T-helper 2 cell treated with Interferon-gamma antibody and Interleukin-4, amounts not matched to agents 100 ng/mL and 5 ng/mL, for 36 hours (primary cell): ENCODE results near the gene FAM89B. TPM values are rescaled to one million over a fixed set of nuclear protein-coding genes. Genes with fewer than 3 reads are reported as not detected.

ENCODE experiments used
- intact Hi-C: fragments of 100-400 bp; cut with micrococcal nuclease; formaldehyde crosslinking; loops from one replicate; pipeline ENCODE4 v1.15.1; 2023
- total RNA-seq: library from RNA; stranded (reverse); gene quantifications from 2 replicates; pipeline ENCODE4 v1.2.3, GENCODE V29; 2022

FAM89B gene
- total RNA-seq, 1 donor from 2014 or later = 27.2 TPM

- intact Hi-C loops = no loop called here
Observed at GRCh38 chr11:65538915-65539743, 33.2 kb upstream of the FAM89B start.

DNA sequence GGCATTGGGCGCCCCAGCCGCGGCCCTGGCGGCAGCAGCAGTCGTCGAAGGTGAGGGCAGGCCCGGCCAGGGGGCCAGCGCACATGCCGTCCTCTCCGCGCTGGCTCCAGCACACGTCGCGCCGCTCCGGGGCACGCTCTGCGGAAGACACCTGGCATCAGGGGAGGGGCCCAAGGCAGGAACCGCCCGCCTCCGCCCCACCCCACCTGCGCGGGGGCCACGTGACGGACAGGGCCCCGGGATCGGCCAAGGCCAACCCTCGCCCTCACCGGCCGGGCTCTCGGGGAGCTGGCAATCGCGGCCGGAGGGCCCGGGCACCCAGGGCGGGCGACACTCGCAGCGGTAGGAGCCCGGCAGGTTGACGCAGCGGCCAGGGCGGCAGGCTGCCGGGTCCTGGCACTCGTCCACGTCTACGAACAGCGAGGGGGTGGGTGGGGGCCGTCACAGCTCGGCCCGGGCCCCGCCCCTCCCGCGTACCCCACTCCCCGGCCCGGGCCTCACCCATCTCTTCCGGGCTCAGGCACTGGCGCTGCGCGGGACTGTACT, 32.5 kb upstream of the FAM89B start:
- intact Hi-C loops = loop anchor here (1.0 to 2.0 kb wide), 5 partner anchors 15 to 75 kb away; partner anchors contain the start of genes PCNX3, SCYL1 and ZNRD2

DNA sequence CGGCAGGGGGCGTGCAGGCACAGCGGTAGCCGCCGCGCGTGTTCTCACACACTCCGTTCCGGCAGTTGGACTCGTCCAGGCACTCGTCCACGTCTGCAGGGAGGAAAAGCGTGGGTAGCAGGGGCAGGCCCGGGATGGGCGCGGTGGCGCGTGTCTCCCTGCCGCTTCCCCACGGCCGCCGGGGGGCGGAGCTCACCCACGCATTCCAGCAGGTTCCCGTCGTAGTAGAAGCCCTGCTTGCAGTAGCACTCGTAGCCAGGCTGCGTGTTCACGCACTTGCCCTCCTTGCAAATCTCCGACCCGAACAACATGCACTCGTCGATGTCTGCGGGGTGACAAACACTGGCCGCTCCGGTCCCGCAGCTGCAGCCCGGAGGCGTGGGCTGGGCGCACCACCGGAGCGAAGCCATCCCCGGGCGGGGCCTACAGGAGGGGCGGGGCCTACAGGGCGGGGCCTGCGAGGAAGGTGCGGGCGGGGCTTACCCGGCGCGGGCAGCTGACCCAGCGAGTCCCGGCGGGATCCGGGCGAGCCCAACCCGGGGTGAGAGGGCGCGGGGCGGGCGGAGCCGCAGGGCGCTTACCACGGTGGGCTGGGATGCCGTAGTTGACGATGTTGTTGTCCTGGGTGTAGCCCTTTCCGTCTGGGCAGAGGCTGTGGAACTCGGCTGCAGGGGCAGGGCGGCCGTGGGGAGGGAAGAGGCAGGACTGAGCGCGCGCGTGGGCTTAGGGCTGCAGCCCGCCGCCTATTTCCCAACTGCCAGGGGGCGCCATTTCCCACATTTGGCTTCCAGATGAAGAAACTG, 31.8 kb upstream of the FAM89B start:
- intact Hi-C loops = loop anchor here (1.0 to 2.0 kb wide), 5 partner anchors 14 to 75 kb away; partner anchors contain the start of genes PCNX3, SCYL1 and ZNRD2

- intact Hi-C loops = loop anchor here (2.0 kb wide), 2 partner anchors 13 to 17 kb away; partner anchors contain the start of gene SCYL1
Observed at GRCh38 chr11:65541093-65541982, 31.0 kb upstream of the FAM89B start.

DNA sequence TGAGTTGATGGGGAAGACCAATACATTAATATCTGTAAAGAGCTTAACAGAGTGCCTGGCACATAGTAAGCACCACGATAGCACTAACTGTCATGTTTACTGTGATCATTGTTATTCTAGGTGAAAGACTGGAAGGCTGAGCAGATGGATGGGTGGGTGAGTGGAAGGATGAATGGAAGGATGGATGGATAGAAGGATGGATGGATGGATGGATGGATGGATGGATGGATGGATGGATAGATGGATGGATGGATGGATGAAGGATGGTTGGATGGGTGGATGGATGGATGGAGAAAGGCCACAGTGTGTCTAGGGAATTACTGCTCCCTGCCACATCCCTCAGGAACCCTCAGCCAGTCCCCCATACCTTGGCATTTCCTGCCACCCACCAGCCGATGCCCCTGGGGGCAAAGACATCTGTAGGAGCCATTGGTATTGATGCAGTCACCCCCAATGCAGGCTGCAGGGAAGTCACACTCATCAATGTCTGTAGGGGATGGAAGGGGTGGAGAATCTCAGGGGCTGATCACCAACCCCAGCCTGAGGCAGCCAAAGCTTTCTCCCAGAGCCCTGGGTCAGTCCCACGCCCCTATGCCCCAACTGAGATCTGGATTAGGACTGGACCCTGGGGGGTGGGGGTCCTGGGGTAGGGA, 29.5 kb upstream of the FAM89B start:
- intact Hi-C loops = no loop called here

DNA sequence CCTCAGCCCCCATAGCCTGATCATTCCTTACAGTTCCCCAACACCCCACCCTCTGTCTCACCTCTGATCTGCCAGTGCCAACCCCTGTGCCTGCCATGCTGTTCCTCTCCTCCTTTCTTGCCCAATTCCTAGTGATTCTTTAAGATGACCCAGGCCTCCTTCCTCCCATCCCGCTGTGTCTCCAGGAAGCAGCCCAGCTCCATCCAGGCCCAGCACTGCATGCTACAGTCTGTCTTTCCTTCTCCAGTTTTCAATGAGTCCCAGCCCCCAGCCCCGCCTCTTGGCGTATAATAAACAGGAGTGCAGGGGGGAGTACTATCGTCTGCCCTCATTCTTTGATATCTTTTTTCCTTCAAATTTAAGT, 26.5 kb upstream of the FAM89B start:
- intact Hi-C loops = no loop called here

- intact Hi-C loops = no loop called here
Observed at GRCh38 chr11:65546217-65546958, 25.9 kb upstream of the FAM89B start.

- intact Hi-C loops = no loop called here
Observed at GRCh38 chr11:65547446-65548125, 24.8 kb upstream of the FAM89B start.

- intact Hi-C loops = no loop called here
Observed at GRCh38 chr11:65548395-65548794, 23.9 kb upstream of the FAM89B start.

- intact Hi-C loops = no loop called here
Observed at GRCh38 chr11:65549096-65549495, 23.2 kb upstream of the FAM89B start.

- intact Hi-C loops = loop anchor here (2.0 kb wide), 1 partner anchor 19 kb away; the partner anchor contains the start of gene ZNRD2
Observed at GRCh38 chr11:65551572-65552387, 20.6 kb upstream of the FAM89B start.

- intact Hi-C loops = loop anchor here (2.0 kb wide), 1 partner anchor 18 kb away; the partner anchor contains the start of gene ZNRD2
Observed at GRCh38 chr11:65552388-65552951, 19.9 kb upstream of the FAM89B start.

DNA sequence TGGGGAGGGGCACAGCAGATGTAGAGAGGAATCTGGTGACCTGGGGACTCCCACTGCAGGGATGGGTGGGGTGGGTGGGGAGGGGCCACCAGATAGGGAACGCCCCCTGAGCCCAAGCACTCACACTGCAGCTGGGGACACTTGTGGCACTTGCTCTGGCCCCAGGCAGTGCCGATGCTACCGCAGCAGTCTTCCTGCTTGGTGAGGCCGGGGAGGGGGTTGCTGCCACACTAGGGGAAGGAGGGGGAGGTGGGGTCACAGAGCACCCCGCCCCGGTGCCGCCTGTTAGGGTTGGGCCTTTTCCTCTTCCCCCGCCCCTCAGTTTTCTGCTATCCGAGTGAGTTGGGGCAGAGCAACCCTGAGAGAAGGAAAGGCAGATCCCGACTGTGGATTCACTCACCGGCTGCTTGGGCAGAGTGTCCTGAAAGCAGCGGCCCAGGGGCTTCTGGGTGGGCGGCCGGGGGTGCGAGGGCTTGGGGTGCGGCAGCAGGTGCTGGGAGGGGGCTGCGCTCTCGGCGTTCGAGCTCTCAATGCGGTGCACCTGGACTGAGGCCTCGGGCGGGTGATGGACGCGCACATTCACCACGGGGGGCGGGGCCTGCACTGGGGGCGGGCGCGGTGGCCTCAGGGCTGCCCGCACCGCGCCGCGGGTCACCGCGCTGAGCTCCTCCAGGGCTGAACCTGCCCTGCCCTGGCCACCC, 18.9 kb upstream of the FAM89B start:
- intact Hi-C loops = loop anchor here (2.0 kb wide), 2 partner anchors 13 to 17 kb away; partner anchors contain the start of gene ZNRD2

- intact Hi-C loops = loop anchor here (2.0 kb wide), 1 partner anchor 13 kb away; no protein-coding TSS in a partner anchor
Observed at GRCh38 chr11:65554057-65554818, 18.1 kb upstream of the FAM89B start.

DNA sequence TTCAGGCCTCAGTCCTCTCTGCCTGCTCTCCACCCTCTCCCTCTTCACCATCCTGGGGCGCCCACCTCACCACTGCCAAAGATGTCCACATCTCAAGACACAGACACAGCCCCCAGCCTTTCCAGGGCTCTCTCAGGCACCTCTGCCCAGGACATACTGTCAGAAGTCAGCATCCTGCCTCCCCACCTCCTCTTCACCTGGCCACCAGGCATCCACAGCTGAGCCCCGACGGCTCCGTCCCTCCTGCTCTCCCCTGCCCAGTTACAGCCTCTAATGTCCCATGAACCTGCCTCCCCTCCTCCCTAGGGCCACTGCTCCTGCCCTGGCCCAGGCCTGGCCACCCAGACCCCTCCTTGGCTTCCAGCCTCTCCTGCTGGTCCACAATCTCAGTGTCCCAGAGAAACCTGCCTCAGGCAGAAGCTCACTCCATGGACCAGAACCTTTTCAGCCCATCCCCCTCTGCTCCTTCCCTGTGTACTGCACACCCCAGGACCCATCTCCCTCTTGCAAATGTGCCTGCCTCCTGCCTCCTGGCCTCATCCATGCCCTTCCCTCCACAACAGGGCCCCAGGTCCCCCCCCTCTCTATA, 17.4 kb upstream of the FAM89B start:
- intact Hi-C loops = loop anchor here (2.0 kb wide), 1 partner anchor 14 kb away; no protein-coding TSS in a partner anchor
